ENCODE results near the gene SMIM10.
"Not testable (repeated sequence)": the region's sequence is repeated elsewhere in the genome, so short reads cannot be mapped to it uniquely, and the experiment has no call there.

SMIM10 gene

GRCh38 chrX:134998246-134998645 is 7.5 kb downstream of the SMIM10 start:
- Mint-ChIP-seq H3K36me3 (ENCODE audit: low read depth) (no peaks in the 10 kb centered on the region), H3K27ac (no peak overlapping the region), H3K9me3 (no peaks in the 10 kb centered on the region), H3K4me3 (no peak overlapping the region), H3K4me1 (peaks cover under 1% of the 10 kb centered on the region), H3K27me3 (no peaks in the 10 kb centered on the region)
- ATAC-seq = no peak
- DNase-seq = no peak

GRCh38 chrX:134999469-134999868 is 8.7 kb downstream of the SMIM10 start:
- no peak for DNase-seq
- Mint-ChIP-seq H3K36me3 (ENCODE audit: low read depth) (no peaks in the 10 kb centered on the region), H3K27ac (no peak overlapping the region), H3K27me3 (no peaks in the 10 kb centered on the region), H3K4me3 (no peak overlapping the region), H3K9me3 (no peaks in the 10 kb centered on the region), H3K4me1 (peaks cover 12% of the 10 kb centered on the region)
- no peak for ATAC-seq

GRCh38 chrX:135000516-135000915 is 9.7 kb downstream of the SMIM10 start:
- Mint-ChIP-seq H3K27me3 (no peaks in the 10 kb centered on the region), H3K27ac (no peak overlapping the region), H3K4me1 (peaks cover 14% of the 10 kb centered on the region), H3K9me3 (no peaks in the 10 kb centered on the region), H3K36me3 (ENCODE audit: low read depth) (no peaks in the 10 kb centered on the region), H3K4me3 (no peak overlapping the region)
- ATAC-seq = no peak
- DNase-seq = no peak

- H3K4me1 Mint-ChIP-seq = peaks cover 14% of the 10 kb centered on the region
- peak overlapping the region; percentile 80 for H3K4me3 Mint-ChIP-seq
- no peaks in the 10 kb centered on the region for H3K36me3 Mint-ChIP-seq (ENCODE audit: low read depth)
- no peaks in the 10 kb centered on the region for H3K9me3 Mint-ChIP-seq
- H3K27ac Mint-ChIP-seq = no peak overlapping the region
- no peaks in the 10 kb centered on the region for H3K27me3 Mint-ChIP-seq
- peak; percentile 91 for ATAC-seq
- peak; percentile 89 for DNase-seq
Measured at GRCh38 chrX:135003876-135004623, 13.3 kb downstream of the SMIM10 start.

- Mint-ChIP-seq H3K4me3 (no peak overlapping the region), H3K27ac (no peak overlapping the region), H3K36me3 (ENCODE audit: low read depth) (no peaks in the 10 kb centered on the region), H3K27me3 (no peaks in the 10 kb centered on the region), H3K9me3 (no peaks in the 10 kb centered on the region), H3K4me1 (peaks cover 14% of the 10 kb centered on the region)
- DNase-seq = no peak
- ATAC-seq = no peak
Measured at GRCh38 chrX:135006187-135006586, 15.4 kb downstream of the SMIM10 start.

- H3K36me3 Mint-ChIP-seq (ENCODE audit: low read depth) = no peaks in the 10 kb centered on the region
- H3K9me3 Mint-ChIP-seq = no peaks in the 10 kb centered on the region
- DNase-seq = no peak
- no peak overlapping the region for H3K27ac Mint-ChIP-seq
- no peak overlapping the region for H3K4me3 Mint-ChIP-seq
- no peak for ATAC-seq
- peaks cover 6% of the 10 kb centered on the region for H3K4me1 Mint-ChIP-seq
- no peaks in the 10 kb centered on the region for H3K27me3 Mint-ChIP-seq
Measured at GRCh38 chrX:135009057-135009610, 18.3 kb downstream of the SMIM10 start.

GRCh38 chrX:135009838-135010237 is 19.0 kb downstream of the SMIM10 start:
- Mint-ChIP-seq H3K4me1 (no peaks in the 10 kb centered on the region), H3K9me3 (no peaks in the 10 kb centered on the region), H3K36me3 (ENCODE audit: low read depth) (no peaks in the 10 kb centered on the region), H3K27ac (no peak overlapping the region), H3K27me3 (no peaks in the 10 kb centered on the region), H3K4me3 (no peak overlapping the region)
- ATAC-seq = no peak
- DNase-seq = no peak

GRCh38 chrX:135010921-135011320 is 20.1 kb downstream of the SMIM10 start:
- H3K36me3 Mint-ChIP-seq (ENCODE audit: low read depth) = no peaks in the 10 kb centered on the region
- no peak overlapping the region for H3K27ac Mint-ChIP-seq
- no peak overlapping the region for H3K4me3 Mint-ChIP-seq
- no peaks in the 10 kb centered on the region for H3K9me3 Mint-ChIP-seq
- no peak for DNase-seq
- H3K27me3 Mint-ChIP-seq = no peaks in the 10 kb centered on the region
- no peak for ATAC-seq
- no peaks in the 10 kb centered on the region for H3K4me1 Mint-ChIP-seq

- Mint-ChIP-seq H3K4me3 (no peak overlapping the region), H3K36me3 (ENCODE audit: low read depth) (no peaks in the 10 kb centered on the region), H3K4me1 (no peaks in the 10 kb centered on the region), H3K27me3 (no peaks in the 10 kb centered on the region), H3K27ac (no peak overlapping the region), H3K9me3 (no peaks in the 10 kb centered on the region)
- DNase-seq (no peak), ATAC-seq (no peak)
Measured at GRCh38 chrX:135015523-135016245, 24.9 kb downstream of the SMIM10 start.

- peaks cover 23% of the 10 kb centered on the region for H3K27me3 Mint-ChIP-seq
- not testable (repeated sequence) for H3K36me3 Mint-ChIP-seq (ENCODE audit: low read depth); H3K27ac Mint-ChIP-seq; DNase-seq; ATAC-seq; H3K9me3 Mint-ChIP-seq; H3K4me3 Mint-ChIP-seq
- H3K4me1 Mint-ChIP-seq = peaks cover 17% of the 10 kb centered on the region
Measured at GRCh38 chrX:135019890-135020289, 29.1 kb downstream of the SMIM10 start.

GRCh38 chrX:135023791-135024190 is 33.0 kb downstream of the SMIM10 start:
- not testable (repeated sequence) for H3K36me3 Mint-ChIP-seq (ENCODE audit: low read depth); DNase-seq; ATAC-seq; H3K9me3 Mint-ChIP-seq; H3K27ac Mint-ChIP-seq; H3K4me3 Mint-ChIP-seq
- Mint-ChIP-seq H3K27me3 (peaks cover 35% of the 10 kb centered on the region), H3K4me1 (peaks cover 17% of the 10 kb centered on the region)

- Mint-ChIP-seq H3K4me3 (no peak overlapping the region), H3K36me3 (ENCODE audit: low read depth) (no peaks in the 10 kb centered on the region), H3K27me3 (peaks cover 37% of the 10 kb centered on the region), H3K27ac (no peak overlapping the region), H3K4me1 (peaks cover 17% of the 10 kb centered on the region), H3K9me3 (no peaks in the 10 kb centered on the region)
- ATAC-seq (no peak), DNase-seq (no peak)
Measured at GRCh38 chrX:135024526-135024925, 33.7 kb downstream of the SMIM10 start.

GRCh38 chrX:135030207-135030963 is 39.6 kb downstream of the SMIM10 start:
- not testable (repeated sequence) for H3K36me3 Mint-ChIP-seq (ENCODE audit: low read depth); DNase-seq; H3K9me3 Mint-ChIP-seq; ATAC-seq; H3K4me3 Mint-ChIP-seq; H3K27ac Mint-ChIP-seq
- Mint-ChIP-seq H3K27me3 (peaks cover 13% of the 10 kb centered on the region), H3K4me1 (peaks cover 11% of the 10 kb centered on the region)
